HG03066 (cell line): Measurements from ENCODE around the gene SUSD6.
A peak's percentile ranks its signal among the peaks of the same experiment; 100 is the strongest.

ENCODE experiments used
- ATAC-seq: cut with Tn5 transposase; IDR thresholded peaks from one replicate; pipeline ENCODE4 v1.9.1; 2021; ENCODE audit warnings: low read depth; ENCODE audit not compliant: unreplicated experiment

Gene SUSD6

GRCh38 chr14:69669375-69669774 is 58.0 kb downstream of the SUSD6 start:
- no peak for ATAC-seq

- no peak for ATAC-seq
Measured at GRCh38 chr14:69670093-69670492, 58.7 kb downstream of the SUSD6 start.

- no peak for ATAC-seq
Measured at GRCh38 chr14:69671365-69672030, 60.1 kb downstream of the SUSD6 start.

- ATAC-seq = no peak
Measured at GRCh38 chr14:69672356-69672755, 61.0 kb downstream of the SUSD6 start.

GRCh38 chr14:69673104-69673503 is 61.7 kb downstream of the SUSD6 start:
- peak; percentile 44 for ATAC-seq

GRCh38 chr14:69673578-69674305 is 62.3 kb downstream of the SUSD6 start:
- ATAC-seq = peak; percentile 19

- ATAC-seq = no peak
Measured at GRCh38 chr14:69674546-69675244, 63.3 kb downstream of the SUSD6 start.

GRCh38 chr14:69675245-69675583 is 63.8 kb downstream of the SUSD6 start:
- no peak for ATAC-seq

GRCh38 chr14:69675877-69676416 is 64.6 kb downstream of the SUSD6 start:
- ATAC-seq = peak; percentile 79

- ATAC-seq = no peak
Measured at GRCh38 chr14:69676723-69677122, 65.3 kb downstream of the SUSD6 start.

- ATAC-seq = no peak
Measured at GRCh38 chr14:69680297-69680696, 68.9 kb downstream of the SUSD6 start.

GRCh38 chr14:69682136-69682535 is 70.7 kb downstream of the SUSD6 start:
- ATAC-seq = no peak

- no peak for ATAC-seq
Measured at GRCh38 chr14:69682621-69683263, 71.3 kb downstream of the SUSD6 start.

GRCh38 chr14:69683971-69684370 is 72.6 kb downstream of the SUSD6 start:
- no peak for ATAC-seq

GRCh38 chr14:69684461-69685217 is 73.2 kb downstream of the SUSD6 start:
- ATAC-seq = no peak

GRCh38 chr14:69685218-69685616 is 73.8 kb downstream of the SUSD6 start:
- ATAC-seq = no peak

- no peak for ATAC-seq
Measured at GRCh38 chr14:69685716-69686115, 74.3 kb downstream of the SUSD6 start.

- no peak for ATAC-seq
Measured at GRCh38 chr14:69687606-69688298, 76.4 kb downstream of the SUSD6 start.

GRCh38 chr14:69688299-69688649 is 76.9 kb downstream of the SUSD6 start:
- ATAC-seq = no peak

- no peak for ATAC-seq
Measured at GRCh38 chr14:69690042-69690441, 78.6 kb downstream of the SUSD6 start.
